Erythroblast (primary cell): Measurements from ENCODE around the gene FUOM.

ENCODE experiments used
- GATA1 ChIP-seq: IDR thresholded peaks from 2 replicates; pipeline ENCODE4 v1.6.1; 2011; ENCODE audit warnings: low read depth, mild to moderate bottlenecking, control low read depth, low read length, moderate library complexity
- POLR2A ChIP-seq: IDR thresholded peaks from 2 replicates; pipeline ENCODE4 v1.6.1; 2011; ENCODE audit warnings: mild to moderate bottlenecking, low read length

- TF ChIP-seq POLR2A: no peak
- TF ChIP-seq GATA1: no peak
Measured at GRCh38 chr10:133326745-133327650, 30.8 kb downstream of the FUOM start.
